Measurements from ENCODE around the gene TMPRSS7.
A peak's percentile ranks its signal among the peaks of the same experiment; 100 is the strongest.

The TMPRSS7 gene

DNA sequence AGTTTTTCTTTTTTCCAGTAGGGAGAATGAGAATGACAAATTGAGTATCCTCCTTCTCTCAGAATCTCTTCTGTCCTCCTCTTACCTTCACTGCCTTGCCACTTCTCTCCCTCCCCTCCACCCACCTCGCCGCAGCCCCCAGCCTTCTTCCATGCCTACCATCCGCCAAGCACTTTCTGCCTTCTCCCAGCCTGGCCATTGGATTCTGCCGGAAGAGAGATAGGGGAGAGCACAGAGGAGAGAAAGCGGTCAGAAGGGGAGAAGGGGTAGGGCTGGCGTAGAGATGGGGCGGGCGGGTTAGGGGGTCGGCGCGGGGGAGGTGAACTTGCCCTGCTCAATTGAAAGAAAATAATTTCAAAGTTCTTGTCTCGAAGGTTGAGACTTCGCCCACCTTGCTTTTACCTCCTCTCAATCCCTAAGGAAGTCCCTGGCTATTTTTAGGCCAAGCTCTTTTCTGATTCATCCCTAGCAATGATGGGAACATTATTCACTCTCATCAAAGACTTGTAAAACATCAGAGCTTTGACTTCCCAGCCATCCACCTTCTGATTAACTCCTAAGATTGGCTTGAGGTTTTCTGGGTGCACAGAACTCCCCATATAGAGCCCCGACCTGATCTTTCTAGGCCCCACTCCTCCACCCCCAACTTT lies 52.5 kb downstream of the TMPRSS7 start:
- CTCF ChIA-PET = interaction anchor here (2.3 kb wide), 1 partner anchor 23 kb away, joined by 8 read pairs; no protein-coding TSS in a partner anchor
- TF ChIP-seq, protein P1, sequence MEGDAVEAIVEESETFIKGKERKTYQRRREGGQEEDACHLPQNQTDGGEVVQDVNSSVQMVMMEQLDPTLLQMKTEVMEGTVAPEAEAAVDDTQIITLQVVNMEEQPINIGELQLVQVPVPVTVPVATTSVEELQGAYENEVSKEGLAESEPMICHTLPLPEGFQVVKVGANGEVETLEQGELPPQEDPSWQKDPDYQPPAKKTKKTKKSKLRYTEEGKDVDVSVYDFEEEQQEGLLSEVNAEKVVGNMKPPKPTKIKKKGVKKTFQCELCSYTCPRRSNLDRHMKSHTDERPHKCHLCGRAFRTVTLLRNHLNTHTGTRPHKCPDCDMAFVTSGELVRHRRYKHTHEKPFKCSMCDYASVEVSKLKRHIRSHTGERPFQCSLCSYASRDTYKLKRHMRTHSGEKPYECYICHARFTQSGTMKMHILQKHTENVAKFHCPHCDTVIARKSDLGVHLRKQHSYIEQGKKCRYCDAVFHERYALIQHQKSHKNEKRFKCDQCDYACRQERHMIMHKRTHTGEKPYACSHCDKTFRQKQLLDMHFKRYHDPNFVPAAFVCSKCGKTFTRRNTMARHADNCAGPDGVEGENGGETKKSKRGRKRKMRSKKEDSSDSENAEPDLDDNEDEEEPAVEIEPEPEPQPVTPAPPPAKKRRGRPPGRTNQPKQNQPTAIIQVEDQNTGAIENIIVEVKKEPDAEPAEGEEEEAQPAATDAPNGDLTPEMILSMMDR (IDR thresholded peaks at IDR 0.05; ENCODE audit: insufficient read depth, low read length, missing control alignments) = no peak
- POLR2A ChIA-PET = interaction anchor here (0.9 kb wide), 1 partner anchor 222 kb away, joined by 3 read pairs; no protein-coding TSS in a partner anchor
- H3K4me3 ChIP-seq (ENCODE audit: low read depth, low read length) = peak overlapping the region; percentile 73
- no peak for DNase-seq (ENCODE audit: low read depth, low spot score)

DNA sequence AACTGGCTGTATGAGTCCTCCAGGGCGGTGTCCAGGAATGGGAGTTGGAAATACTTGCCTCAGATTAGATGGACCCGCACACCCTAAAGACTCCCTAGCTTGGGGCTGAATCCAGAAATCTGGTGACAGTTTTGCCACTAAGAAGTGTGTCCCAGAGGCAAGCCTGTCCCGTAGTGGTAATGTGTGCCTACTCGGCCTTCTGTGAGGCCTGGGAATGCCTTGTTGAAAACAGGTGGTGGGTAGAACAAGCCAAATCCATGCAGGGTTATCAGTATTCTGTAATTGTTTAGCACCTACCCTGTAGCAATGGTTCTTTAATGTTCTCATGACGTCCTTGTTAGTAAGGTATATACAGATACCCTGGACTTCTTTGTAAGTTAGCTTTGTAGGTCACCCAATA lies 53.2 kb downstream of the TMPRSS7 start:
- POLR2A ChIA-PET = no interaction called here
- H3K4me3 ChIP-seq (ENCODE audit: low read depth, low read length) = no peak overlapping the region
- TF ChIP-seq, protein P1 (IDR thresholded peaks at IDR 0.05; ENCODE audit: insufficient read depth, low read length, missing control alignments) = no peak
- CTCF ChIA-PET = interaction anchor here (1.1 to 2.3 kb wide), 3 partner anchors 23 to 45 kb away, joined by 4 to 8 read pairs (median 7); no protein-coding TSS in a partner anchor
- no peak for DNase-seq (ENCODE audit: low read depth, low spot score)

DNA sequence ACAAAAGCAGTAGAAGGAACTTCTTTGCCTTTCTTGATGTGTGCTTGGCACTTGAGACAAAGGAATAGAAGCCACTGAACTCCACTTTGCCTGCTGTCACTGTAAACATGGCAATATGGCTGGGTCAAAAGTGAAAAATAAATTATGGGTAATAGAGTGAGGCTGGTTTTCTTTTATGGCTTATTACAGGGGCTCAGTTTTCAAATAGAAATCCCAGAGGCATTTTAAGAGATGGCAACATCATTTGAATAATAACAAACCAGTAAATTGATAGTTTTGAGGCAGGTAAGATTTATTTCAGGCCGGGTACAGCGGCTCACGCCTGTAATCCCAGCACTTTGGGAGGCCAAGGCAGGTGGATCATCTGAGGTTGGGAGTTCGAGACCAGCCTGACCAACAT lies 54.4 kb downstream of the TMPRSS7 start:
- ChIA-PET CTCF (interaction anchor here (1.2 to 2.3 kb wide), 2 partner anchors 9 to 21 kb away, joined by 3 to 8 read pairs; no protein-coding TSS in a partner anchor), POLR2A (no interaction called here)
- no peak overlapping the region for H3K4me3 ChIP-seq (ENCODE audit: low read depth, low read length)
- TF ChIP-seq, protein P1 (IDR thresholded peaks at IDR 0.05; ENCODE audit: insufficient read depth, low read length, missing control alignments) = no peak
- DNase-seq (ENCODE audit: low read depth, low spot score) = no peak

DNA sequence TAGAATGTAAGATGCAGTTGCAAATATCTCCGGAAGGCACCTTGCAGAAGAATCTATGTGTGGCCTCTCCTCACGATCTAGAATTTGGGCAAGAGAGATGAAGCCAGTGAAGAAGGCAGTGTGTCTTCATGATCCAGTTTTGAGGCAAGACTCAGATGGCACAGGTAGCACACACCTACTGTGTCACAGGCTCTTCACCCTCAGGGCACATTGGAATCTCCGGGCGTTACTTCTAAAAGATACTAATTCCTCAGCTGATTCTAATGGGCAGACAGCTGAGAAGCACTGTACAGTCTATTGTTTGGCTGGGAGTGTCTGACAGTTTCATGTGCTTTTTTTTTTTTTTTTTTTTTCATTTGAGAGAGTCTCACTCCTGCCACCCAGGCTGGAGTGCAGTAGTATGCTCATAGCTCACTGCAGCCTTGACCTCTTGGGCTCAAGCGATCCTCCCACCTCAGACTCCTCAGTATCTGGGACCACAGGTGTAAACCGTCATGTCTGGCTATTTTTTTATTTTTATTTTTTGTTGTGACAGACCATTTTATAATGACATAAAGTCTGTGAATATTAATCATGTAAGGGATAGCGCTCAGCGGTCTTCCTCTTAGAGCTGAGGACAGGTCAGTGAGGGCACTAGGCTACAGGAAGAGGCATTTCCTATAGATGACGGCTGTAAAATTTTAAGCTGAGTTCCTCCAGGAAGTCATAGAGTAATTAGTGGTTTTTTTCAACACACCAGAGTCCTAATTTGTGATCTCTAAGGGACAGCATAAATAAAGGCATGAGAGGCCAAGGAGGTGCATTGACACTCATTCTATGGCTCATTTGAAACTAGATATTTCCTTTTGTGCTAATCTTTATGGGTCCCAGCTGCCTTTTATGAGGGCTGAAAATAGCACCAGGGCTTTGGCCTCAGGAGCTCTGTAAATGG lies 55.7 kb downstream of the TMPRSS7 start:
- CTCF ChIA-PET = interaction anchor here (1.2 to 1.8 kb wide), 2 partner anchors 19 to 21 kb away, joined by 3 to 5 read pairs; no protein-coding TSS in a partner anchor
- DNase-seq (ENCODE audit: low read depth, low spot score) = no peak
- POLR2A ChIA-PET = no interaction called here

DNA sequence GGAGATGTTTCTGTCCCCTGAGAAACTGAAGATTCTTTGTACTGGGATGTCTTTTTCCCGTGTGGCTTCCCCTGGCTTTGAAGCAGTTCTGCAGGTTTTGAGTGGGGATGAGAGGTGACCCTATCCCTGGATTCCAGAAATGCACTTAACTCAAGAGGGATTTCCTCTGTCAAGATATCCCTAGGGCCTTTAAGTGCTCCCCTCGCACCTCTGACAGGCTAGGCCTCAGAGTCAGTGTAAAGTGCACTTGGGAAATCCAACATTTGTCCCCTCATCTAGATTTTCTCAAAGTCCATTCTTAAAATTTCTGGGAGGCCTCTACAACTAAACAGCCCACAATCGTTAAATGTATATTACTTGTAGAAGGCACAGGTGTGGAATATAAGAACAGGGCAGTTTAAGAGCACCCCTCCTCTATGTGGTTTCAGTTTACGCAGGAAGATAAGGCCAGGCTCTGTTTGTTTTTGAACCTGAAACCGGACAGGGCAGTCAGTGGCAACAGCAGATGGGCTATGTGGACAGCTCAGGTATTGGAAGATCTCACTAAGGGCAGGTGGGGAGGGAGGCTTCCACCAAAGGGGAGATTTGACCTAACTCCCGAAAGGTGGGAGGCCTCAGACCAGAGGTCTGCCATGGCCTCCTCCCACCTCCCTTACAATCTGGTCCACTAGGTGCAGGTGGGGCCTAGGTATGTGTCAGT lies 56.5 kb downstream of the TMPRSS7 start:
- TF ChIP-seq, protein P1 (IDR thresholded peaks at IDR 0.05; ENCODE audit: insufficient read depth, low read length, missing control alignments) = no peak
- H3K4me3 ChIP-seq (ENCODE audit: low read depth, low read length) = no peak overlapping the region
- ChIA-PET POLR2A (no interaction called here), CTCF (interaction anchor here (1.2 to 1.8 kb wide), 2 partner anchors 18 to 20 kb away, joined by 3 to 5 read pairs; no protein-coding TSS in a partner anchor)
- no peak for DNase-seq (ENCODE audit: low read depth, low spot score)

More for the DNA sequence above, 55.7 kb downstream of the TMPRSS7 start:
- TF ChIP-seq, protein P1 (IDR thresholded peaks at IDR 0.05; ENCODE audit: insufficient read depth, low read length, missing control alignments) = no peak
- H3K4me3 ChIP-seq (ENCODE audit: low read depth, low read length) = no peak overlapping the region
